ENCODE measurements around the gene STK4. TPM values are rescaled to one million over a fixed set of nuclear protein-coding genes. Genes with fewer than 3 reads are reported as not detected.

STK4 gene
- total RNA-seq, 2 experiments from 2014 or later = 265 to 277 TPM

DNA sequence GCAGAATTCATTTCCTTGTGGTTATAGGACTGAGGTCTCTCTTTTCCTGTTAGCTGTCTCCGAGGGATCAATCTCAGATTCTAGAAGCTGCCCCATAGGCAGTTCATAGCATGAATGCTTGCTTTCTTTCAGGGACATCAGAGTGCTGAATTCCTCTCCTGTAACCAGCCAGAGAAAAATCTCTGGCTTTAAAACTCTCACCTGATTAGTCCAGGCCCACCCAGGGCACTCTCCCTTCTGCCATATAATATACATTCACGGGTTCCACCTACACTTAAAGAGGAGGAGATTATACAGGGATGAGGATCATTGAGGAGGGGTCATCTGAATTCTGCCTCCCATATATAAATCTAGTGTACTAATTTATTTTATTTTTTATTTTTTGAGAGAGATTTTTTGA is 136.8 kb downstream of the STK4 start:
- H3K36me3 ChIP-seq (ENCODE audit: insufficient read depth, low read length) = no peaks in the 10 kb centered on the region
- ChIA-PET POLR2A (no interaction called here), CTCF (no interaction called here)
- H3K9me3 ChIP-seq (ENCODE audit: control insufficient read depth in 1 of 2, insufficient read depth in 1 of 2, low read length in 2 of 2) = peaks cover 0 to 8% of the 10 kb centered on the region in 2 experiments
- DNase-seq (no peak), ATAC-seq (ENCODE audit: poor library complexity) (no peak)
- H3K27ac Mint-ChIP-seq = no peak overlapping the region
- H3K27me3 Mint-ChIP-seq = peaks cover 47% of the 10 kb centered on the region
- intact Hi-C loops (cut with DNase I, micrococcal nuclease) = no loop called here
- no peak overlapping the region for H3K4me3 Mint-ChIP-seq
- TF ChIP-seq, protein P1, sequence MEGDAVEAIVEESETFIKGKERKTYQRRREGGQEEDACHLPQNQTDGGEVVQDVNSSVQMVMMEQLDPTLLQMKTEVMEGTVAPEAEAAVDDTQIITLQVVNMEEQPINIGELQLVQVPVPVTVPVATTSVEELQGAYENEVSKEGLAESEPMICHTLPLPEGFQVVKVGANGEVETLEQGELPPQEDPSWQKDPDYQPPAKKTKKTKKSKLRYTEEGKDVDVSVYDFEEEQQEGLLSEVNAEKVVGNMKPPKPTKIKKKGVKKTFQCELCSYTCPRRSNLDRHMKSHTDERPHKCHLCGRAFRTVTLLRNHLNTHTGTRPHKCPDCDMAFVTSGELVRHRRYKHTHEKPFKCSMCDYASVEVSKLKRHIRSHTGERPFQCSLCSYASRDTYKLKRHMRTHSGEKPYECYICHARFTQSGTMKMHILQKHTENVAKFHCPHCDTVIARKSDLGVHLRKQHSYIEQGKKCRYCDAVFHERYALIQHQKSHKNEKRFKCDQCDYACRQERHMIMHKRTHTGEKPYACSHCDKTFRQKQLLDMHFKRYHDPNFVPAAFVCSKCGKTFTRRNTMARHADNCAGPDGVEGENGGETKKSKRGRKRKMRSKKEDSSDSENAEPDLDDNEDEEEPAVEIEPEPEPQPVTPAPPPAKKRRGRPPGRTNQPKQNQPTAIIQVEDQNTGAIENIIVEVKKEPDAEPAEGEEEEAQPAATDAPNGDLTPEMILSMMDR (IDR thresholded peaks at IDR 0.05) = no peak
- peaks cover 5% of the 10 kb centered on the region for H3K4me1 Mint-ChIP-seq (ENCODE audit: low read depth)
- no peaks in the 10 kb centered on the region for H3K9me3 Mint-ChIP-seq
- H3K36me3 Mint-ChIP-seq (ENCODE audit: low read depth) = no peaks in the 10 kb centered on the region
- peaks cover 10% of the 10 kb centered on the region for H3K4me1 ChIP-seq (ENCODE audit: insufficient read depth, low read length)
- H3K27ac ChIP-seq (ENCODE audit: low read depth in 1 of 2, low read length in 2 of 2) = no peak overlapping the region
- H3K4me3 ChIP-seq (ENCODE audit: low read length) = no peak overlapping the region
- peaks cover 7 to 33% of the 10 kb centered on the region in 2 experiments for H3K27me3 ChIP-seq (ENCODE audit: control insufficient read depth in 1 of 2, insufficient read depth in 2 of 2, low read length in 2 of 2)

DNA sequence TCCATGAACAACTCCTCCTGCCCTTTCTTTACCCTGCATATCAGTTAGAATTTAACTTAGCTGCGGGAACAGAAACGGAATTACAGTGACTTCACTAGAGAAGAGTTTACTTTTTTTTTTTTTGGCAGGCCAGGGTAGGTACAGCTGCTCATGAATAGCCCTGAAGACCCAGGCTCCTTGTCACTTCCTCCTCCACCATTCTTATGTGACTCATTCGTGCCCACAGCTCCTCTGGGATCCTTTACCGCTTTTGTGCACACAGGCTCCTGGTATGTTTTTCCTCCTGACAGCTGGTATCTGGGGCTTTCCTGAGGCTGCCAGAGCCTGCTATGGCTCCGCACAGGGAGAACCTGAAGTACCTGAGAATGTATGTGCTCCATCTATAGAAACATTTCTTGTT is 138.5 kb downstream of the STK4 start:
- Mint-ChIP-seq H3K9me3 (no peaks in the 10 kb centered on the region), H3K27ac (no peak overlapping the region), H3K4me3 (no peak overlapping the region), H3K27me3 (peaks cover 34% of the 10 kb centered on the region), H3K4me1 (ENCODE audit: low read depth) (no peaks in the 10 kb centered on the region), H3K36me3 (ENCODE audit: low read depth) (no peaks in the 10 kb centered on the region)
- Histone ChIP-seq H3K9me3 (ENCODE audit: control insufficient read depth in 1 of 2, insufficient read depth in 1 of 2, low read length in 2 of 2) (peaks cover 0 to 6% of the 10 kb centered on the region in 2 experiments), H3K4me3 (ENCODE audit: low read length) (no peak overlapping the region), H3K36me3 (ENCODE audit: insufficient read depth, low read length) (no peaks in the 10 kb centered on the region), H3K4me1 (ENCODE audit: insufficient read depth, low read length) (peaks cover 7% of the 10 kb centered on the region), H3K27ac (ENCODE audit: low read depth in 1 of 2, low read length in 2 of 2) (no peak overlapping the region), H3K27me3 (ENCODE audit: control insufficient read depth in 1 of 2, insufficient read depth in 2 of 2, low read length in 2 of 2) (peaks cover under 1 to 17% of the 10 kb centered on the region in 2 experiments)
- DNase-seq = no peak
- ChIA-PET POLR2A (no interaction called here), CTCF (interaction anchor here (1.4 kb wide), 1 partner anchor 9 kb away, joined by 3 read pairs; no protein-coding TSS in a partner anchor)
- no peak for ATAC-seq (ENCODE audit: poor library complexity)
- intact Hi-C loops (cut with DNase I, micrococcal nuclease) = no loop called here
- TF ChIP-seq, protein P1 (IDR thresholded peaks at IDR 0.05) = no peak

DNA sequence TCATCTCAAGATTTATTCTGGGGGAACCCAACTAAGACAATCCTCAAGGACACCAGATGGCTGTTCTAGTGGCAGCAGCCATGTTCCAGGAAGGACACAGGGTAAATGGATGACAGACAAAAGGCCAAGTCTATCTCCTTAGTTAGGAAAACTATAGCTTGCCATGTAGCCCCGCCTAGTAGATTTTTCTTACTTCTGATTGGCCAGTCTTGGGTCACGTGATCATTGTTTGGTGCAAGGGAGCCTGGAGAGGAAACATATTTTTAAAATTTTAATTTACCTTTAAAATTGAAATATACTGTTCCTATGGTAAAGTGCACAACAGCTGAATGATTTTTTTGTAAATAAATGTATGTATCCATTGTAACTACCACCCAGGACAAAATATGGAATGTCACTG is 139.0 kb downstream of the STK4 start:
- no peaks in the 10 kb centered on the region for H3K9me3 Mint-ChIP-seq
- ChIA-PET CTCF (interaction anchor here (1.4 kb wide), 1 partner anchor 10 kb away, joined by 3 read pairs; no protein-coding TSS in a partner anchor), POLR2A (no interaction called here)
- H3K27ac Mint-ChIP-seq = no peak overlapping the region
- Histone ChIP-seq H3K4me3 (ENCODE audit: low read length) (no peak overlapping the region), H3K4me1 (ENCODE audit: insufficient read depth, low read length) (peaks cover 7% of the 10 kb centered on the region), H3K27ac (ENCODE audit: low read depth in 1 of 2, low read length in 2 of 2) (no peak overlapping the region), H3K36me3 (ENCODE audit: insufficient read depth, low read length) (no peaks in the 10 kb centered on the region), H3K27me3 (ENCODE audit: control insufficient read depth in 1 of 2, insufficient read depth in 2 of 2, low read length in 2 of 2) (peaks cover 0 to 12% of the 10 kb centered on the region in 2 experiments), H3K9me3 (ENCODE audit: control insufficient read depth in 1 of 2, insufficient read depth in 1 of 2, low read length in 2 of 2) (peaks cover 0 to 6% of the 10 kb centered on the region in 2 experiments)
- no peak overlapping the region for H3K4me3 Mint-ChIP-seq
- no peaks in the 10 kb centered on the region for H3K36me3 Mint-ChIP-seq (ENCODE audit: low read depth)
- TF ChIP-seq, protein P1 (IDR thresholded peaks at IDR 0.05) = no peak
- H3K27me3 Mint-ChIP-seq = peaks cover 29% of the 10 kb centered on the region
- intact Hi-C loops (cut with DNase I, micrococcal nuclease) = no loop called here
- DNase-seq (no peak), ATAC-seq (ENCODE audit: poor library complexity) (no peak)
- H3K4me1 Mint-ChIP-seq (ENCODE audit: low read depth) = no peaks in the 10 kb centered on the region

Data from CD4-positive, alpha-beta T cell (primary cell).